AG08396 (cell line): ENCODE results near the gene LRCH2.
A peak's percentile ranks its signal among the peaks of the same experiment; 100 is the strongest.
"Not testable (repeated sequence)": the region's sequence is repeated elsewhere in the genome, so short reads cannot be mapped to it uniquely, and the experiment has no call there.

Experiments
- DNase-seq: peaks from one replicate; pipeline ENCODE4 v3.0.0; 2012; ENCODE audit warnings: low spot score, mixed read lengths

Gene LRCH2

GRCh38 chrX:115233497-115234455 is at the start of gene LRCH2:
TSS of gene LRCH2 (minus strand) at chrX:115234096. CDS start at chrX:115234041, 55 bp downstream.
- peak; percentile 71 for DNase-seq

DNA sequence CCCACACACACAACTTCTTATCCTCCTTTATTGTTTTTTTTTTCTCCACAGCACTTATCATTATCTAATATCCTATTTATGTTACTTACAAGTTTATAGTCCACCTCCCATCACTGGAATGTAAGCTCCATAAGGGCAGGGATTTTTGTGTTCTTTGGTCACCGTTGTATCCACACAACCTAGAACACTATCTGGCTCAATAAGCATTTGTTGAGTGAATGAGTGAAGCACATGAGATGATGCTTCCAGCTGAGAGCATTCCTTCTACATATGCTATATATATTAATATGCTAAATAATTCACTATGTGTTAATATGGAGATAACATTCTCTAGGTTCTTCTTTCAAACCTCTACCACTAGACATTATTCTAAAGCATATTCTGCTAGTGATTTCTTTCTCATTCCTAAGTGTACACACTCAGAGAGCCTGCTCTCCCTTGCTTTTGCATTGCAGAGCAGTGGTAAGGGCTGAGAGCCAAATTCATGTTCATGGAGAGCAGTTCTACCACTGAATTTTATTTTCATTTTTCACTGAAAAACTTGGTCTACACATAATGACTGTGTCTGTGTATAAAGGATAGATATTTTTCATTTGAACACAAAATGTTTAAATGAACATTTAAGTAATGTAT is 35.3 kb upstream of the LRCH2 start:
- no peak for DNase-seq

- DNase-seq: no peak
Observed at GRCh38 chrX:115268421-115268820, 34.5 kb upstream of the LRCH2 start.

- DNase-seq: no peak
Observed at GRCh38 chrX:115266300-115266699, 32.4 kb upstream of the LRCH2 start.

- DNase-seq: no peak
Observed at GRCh38 chrX:115264009-115264408, 30.1 kb upstream of the LRCH2 start.

GRCh38 chrX:115261148-115261547 is 27.3 kb upstream of the LRCH2 start:
- DNase-seq: no peak

GRCh38 chrX:115260330-115260729 is 26.4 kb upstream of the LRCH2 start:
- peak; percentile 12 for DNase-seq

DNA sequence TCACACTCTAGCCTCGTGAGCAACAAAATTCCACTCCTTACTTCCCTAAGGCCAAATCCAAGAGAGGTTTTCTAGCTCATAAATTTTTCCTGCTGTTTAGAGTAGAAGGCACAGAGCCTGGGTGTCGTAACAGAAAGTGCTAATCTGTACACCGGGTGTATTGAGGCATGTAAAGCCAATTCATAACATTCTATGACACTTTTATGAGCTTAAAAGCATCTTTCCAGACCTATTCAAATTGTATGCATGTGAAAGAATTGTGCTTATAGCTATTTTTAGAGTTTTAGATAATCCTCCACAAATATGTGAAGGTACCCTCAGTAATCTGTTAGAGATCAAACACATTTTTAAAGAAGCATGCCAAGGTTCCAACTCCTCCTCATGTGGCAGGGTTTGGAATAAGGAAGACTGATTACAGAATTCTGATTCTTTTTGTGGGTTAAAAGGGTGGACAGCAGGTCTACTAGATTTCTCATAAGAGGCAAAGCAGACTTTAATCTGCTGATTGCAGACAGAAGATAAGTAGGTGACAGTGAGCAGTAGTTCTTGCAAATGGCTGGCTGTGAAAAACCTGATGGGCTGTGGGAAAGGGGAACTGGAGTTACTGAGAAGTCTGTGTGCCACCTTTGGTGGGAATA is 25.5 kb upstream of the LRCH2 start:
- no peak for DNase-seq

- no peak for DNase-seq
Observed at GRCh38 chrX:115257711-115258110, 23.8 kb upstream of the LRCH2 start.

DNA sequence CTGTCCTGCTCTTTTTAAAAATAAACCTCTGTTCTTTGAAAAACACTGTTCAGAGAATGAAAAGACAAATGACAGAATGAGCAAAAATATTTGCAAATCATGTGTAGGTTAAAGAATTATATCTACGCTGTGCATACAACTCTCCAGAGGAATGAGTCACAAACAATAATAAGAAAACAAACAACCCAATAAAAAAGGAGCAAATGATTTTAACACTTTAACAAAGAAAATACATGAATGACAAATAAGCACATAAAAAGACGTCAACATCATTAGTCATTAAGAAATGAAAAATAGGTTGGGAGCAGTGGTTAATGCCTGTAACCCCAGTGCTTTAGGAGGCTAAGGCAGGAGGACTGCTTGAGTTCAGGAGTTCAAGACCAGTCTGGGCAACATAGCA is 21.1 kb upstream of the LRCH2 start:
- DNase-seq: no peak

DNA sequence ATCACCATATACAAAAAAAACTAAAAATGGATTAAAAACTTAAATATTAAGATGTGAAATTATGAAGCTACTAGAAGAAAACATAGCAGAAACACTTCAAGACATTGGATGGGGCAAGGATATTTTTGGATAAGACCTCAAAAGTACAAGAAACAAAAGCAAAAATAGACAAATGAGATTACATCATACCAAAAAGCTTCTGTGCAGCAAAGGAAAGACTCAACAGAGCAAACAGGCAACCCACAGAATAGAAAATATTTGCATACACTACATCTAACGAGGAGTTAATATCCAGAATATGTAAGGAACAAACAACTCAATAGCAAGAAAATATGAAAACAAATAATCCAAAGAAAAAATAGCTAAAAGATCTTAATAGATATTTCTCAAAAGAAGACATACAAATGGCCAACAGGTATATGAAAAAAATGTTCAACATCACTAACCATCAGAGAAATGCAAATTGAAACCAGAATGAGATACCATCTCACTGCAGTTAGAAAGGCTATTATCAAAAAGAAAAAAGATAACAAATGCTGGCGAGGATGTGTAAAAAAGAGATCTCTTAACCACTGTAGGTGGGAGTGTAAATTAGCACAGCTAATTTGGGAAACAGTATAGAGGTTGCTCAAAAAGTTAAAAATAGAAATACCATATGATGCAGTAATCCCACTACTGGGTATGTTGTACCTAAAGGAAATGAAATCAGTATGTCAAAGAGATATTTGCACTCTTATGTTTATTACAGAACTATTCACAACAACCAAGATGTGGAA is 17.8 kb upstream of the LRCH2 start:
- no peak for DNase-seq

- no peak for DNase-seq
Observed at GRCh38 chrX:115237056-115237455, 3.2 kb upstream of the LRCH2 start.

DNA sequence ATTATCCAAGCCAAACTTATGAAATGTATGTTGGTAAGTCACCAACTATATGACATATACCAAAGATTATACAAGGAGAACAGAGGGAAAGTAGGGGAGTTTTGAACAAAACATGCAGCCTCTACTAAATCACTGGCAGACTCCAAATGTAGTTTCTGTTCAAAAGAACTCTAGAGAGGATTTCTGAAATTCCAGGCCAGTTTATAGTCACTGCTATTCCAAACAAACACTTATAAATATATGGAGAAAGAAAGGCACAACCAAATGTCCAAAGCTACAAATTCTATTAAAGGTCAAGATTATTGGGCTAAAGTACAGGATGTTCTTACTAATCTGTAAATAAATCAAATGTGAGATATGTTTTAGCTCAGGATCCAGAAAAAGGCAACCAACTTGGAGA is 2.7 kb upstream of the LRCH2 start:
- no peak for DNase-seq

DNA sequence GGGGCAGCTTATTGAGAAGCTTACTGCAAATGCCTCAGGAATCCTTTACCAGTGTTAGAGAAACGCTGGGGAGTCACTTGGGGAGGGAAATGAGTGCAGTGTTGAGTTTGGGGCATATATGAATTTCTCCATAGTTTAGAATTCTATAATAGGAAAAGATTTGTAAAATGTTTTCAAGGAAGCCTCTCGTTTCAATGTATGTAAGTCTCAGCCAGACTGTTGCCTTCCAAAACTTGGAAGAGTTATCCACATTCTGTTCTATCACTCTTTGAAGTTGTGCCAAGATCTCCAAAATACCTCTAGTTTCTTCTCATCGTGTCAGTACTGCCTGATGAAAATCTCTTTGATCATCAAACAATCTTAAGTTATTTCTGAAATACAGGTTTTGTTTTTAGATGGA is 565 bp upstream of the LRCH2 start:
- no peak for DNase-seq

GRCh38 chrX:115232933-115233496 is 881 bp downstream of the LRCH2 start:
- DNase-seq: peak; percentile 12

- no peak for DNase-seq
Observed at GRCh38 chrX:115229337-115230003, 4.4 kb downstream of the LRCH2 start.

DNA sequence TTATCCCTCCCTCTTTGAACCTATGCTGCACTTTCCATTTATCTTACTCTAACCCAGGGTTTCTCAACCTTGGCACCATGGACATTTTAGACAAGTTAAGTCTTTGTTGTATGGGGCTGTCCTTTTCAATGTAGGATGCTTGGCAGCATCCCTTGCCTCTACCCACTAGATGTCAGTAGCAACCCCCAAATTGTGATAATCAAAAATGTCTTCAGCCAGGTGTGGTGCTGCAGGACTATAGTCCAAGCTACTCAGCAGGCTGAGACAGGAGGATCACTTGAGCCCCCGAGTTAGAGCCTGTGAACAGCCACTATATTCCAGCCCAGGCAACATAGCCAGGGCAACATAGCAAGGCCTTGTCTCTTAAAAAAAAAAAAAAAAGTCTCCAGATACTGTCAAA is 7.0 kb downstream of the LRCH2 start:
- no peak for DNase-seq

- DNase-seq: not testable (repeated sequence)
Observed at GRCh38 chrX:115217346-115217745, 16.6 kb downstream of the LRCH2 start.

DNA sequence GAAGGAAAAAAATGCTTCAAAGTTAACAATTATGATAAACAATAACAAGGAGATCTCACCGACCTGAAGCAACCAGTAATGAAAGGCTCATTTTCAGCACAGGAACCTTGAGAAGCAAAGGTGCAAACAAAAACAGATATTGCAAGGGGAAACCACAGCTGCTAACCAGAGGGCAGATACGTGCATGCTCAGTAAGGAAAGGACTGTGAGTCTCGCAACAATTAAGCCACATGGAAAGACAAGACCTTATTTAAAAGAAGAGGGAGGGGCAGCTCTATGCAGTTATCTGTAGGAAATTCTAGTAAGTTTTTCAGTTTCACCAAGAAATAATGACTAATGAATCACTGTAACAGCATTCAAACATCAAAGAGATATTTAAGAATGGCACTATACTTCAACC is 19.3 kb downstream of the LRCH2 start:
- no peak for DNase-seq

- DNase-seq: no peak
Observed at GRCh38 chrX:115214151-115214550, 19.7 kb downstream of the LRCH2 start.

GRCh38 chrX:115209547-115209946 is 24.3 kb downstream of the LRCH2 start:
- not testable (repeated sequence) for DNase-seq
